HUES6 (cell line): ENCODE data around the gene CPT1B.

Experiments
- H3K27ac ChIP-seq: 2 replicates; pipeline ENCODE4 v1.7.0; 2013; ENCODE audit warnings: low read depth, mild to moderate bottlenecking, low read length, inconsistent platforms
- H3K27me3 ChIP-seq: 2 replicates; pipeline ENCODE4 v1.6.1; 2013; ENCODE audit warnings: low read length; ENCODE audit not compliant: control insufficient read depth, insufficient read depth
- H3K36me3 ChIP-seq: 2 replicates; pipeline ENCODE4 v1.6.1; 2013; ENCODE audit warnings: low read length; ENCODE audit not compliant: control insufficient read depth, insufficient read depth
- H3K4me1 ChIP-seq: 2 replicates; pipeline ENCODE4 v1.6.1; 2013; ENCODE audit warnings: low read length; ENCODE audit not compliant: control insufficient read depth, insufficient read depth
- H3K4me3 ChIP-seq: 2 replicates; pipeline ENCODE4 v1.5.1; 2013; ENCODE audit warnings: low read depth, low read length
- H3K9ac ChIP-seq: one replicate; pipeline ENCODE4 v1.6.1; 2013; ENCODE audit warnings: mild to moderate bottlenecking, low read length
- H3K9me3 ChIP-seq: 2 replicates; pipeline ENCODE4 v1.6.1; 2013; ENCODE audit warnings: low read depth, low read length; ENCODE audit not compliant: control insufficient read depth, insufficient read depth

Gene CPT1B

GRCh38 chr22:50567721-50568252, 10.4 kb downstream of the CPT1B start:
- H3K27me3 ChIP-seq, result peaks cover 25% of the 10 kb centered on the region
- no peak overlapping the region for H3K9ac ChIP-seq
- no peaks in the 10 kb centered on the region for H3K4me1 ChIP-seq
- H3K27ac ChIP-seq, result no peak overlapping the region
- H3K9me3 ChIP-seq, result no peaks in the 10 kb centered on the region
- H3K4me3 ChIP-seq, result no peak overlapping the region
- peaks cover 51% of the 10 kb centered on the region for H3K36me3 ChIP-seq

GRCh38 chr22:50564289-50564688, 13.9 kb downstream of the CPT1B start:
- no peaks in the 10 kb centered on the region for H3K9me3 ChIP-seq
- no peaks in the 10 kb centered on the region for H3K4me1 ChIP-seq
- H3K27ac ChIP-seq, result no peak overlapping the region
- H3K4me3 ChIP-seq, result no peak overlapping the region
- peaks cover 17% of the 10 kb centered on the region for H3K36me3 ChIP-seq
- H3K27me3 ChIP-seq, result peaks cover 30% of the 10 kb centered on the region
- H3K9ac ChIP-seq, result no peak overlapping the region

- Histone ChIP-seq H3K36me3 (peaks cover 10% of the 10 kb centered on the region), H3K9ac (peak overlapping the region; percentile 1), H3K4me3 (peak overlapping the region; percentile 86), H3K27ac (no peak overlapping the region), H3K9me3 (no peaks in the 10 kb centered on the region), H3K4me1 (no peaks in the 10 kb centered on the region), H3K27me3 (peaks cover 33% of the 10 kb centered on the region)
Measured at GRCh38 chr22:50563413-50564160, 14.6 kb downstream of the CPT1B start.

GRCh38 chr22:50562523-50563412, 15.5 kb downstream of the CPT1B start, which contains the start of gene SYCE3:
TSS of gene SYCE3 (minus strand) at chr22:50562919. CDS start at chr22:50556405, 6,514 bp downstream.
- Histone ChIP-seq H3K9me3 (no peaks in the 10 kb centered on the region), H3K9ac (peak within 1 kb of the TSS; percentile 1), H3K4me3 (peak within 1 kb of the TSS; percentile 86), H3K27ac (no peak within 1 kb of the TSS), H3K27me3 (peaks cover 35% of the 10 kb centered on the region), H3K4me1 (no peaks in the 10 kb centered on the region), H3K36me3 (peaks cover 5% of the 10 kb centered on the region)

GRCh38 chr22:50561401-50562358, 16.5 kb downstream of the CPT1B start:
- no peaks in the 10 kb centered on the region for H3K36me3 ChIP-seq
- H3K27ac ChIP-seq, result no peak overlapping the region
- no peaks in the 10 kb centered on the region for H3K9me3 ChIP-seq

GRCh38 chr22:50560034-50560433, 18.2 kb downstream of the CPT1B start:
- Histone ChIP-seq H3K4me3 (no peak overlapping the region), H3K4me1 (no peaks in the 10 kb centered on the region), H3K36me3 (no peaks in the 10 kb centered on the region), H3K27ac (no peak overlapping the region), H3K27me3 (peaks cover 30% of the 10 kb centered on the region), H3K9me3 (no peaks in the 10 kb centered on the region), H3K9ac (no peak overlapping the region)

More at GRCh38 chr22:50561401-50562358, 16.5 kb downstream of the CPT1B start:
- H3K9ac ChIP-seq, result no peak overlapping the region
- no peaks in the 10 kb centered on the region for H3K4me1 ChIP-seq
- H3K4me3 ChIP-seq, result no peak overlapping the region
- H3K27me3 ChIP-seq, result peaks cover 35% of the 10 kb centered on the region

GRCh38 chr22:50556703-50557102, 21.5 kb downstream of the CPT1B start:
- Histone ChIP-seq H3K9me3 (no peaks in the 10 kb centered on the region), H3K27ac (no peak overlapping the region), H3K4me3 (no peak overlapping the region), H3K9ac (no peak overlapping the region), H3K27me3 (peaks cover 10% of the 10 kb centered on the region; the same call in 1 of the 2 replicates), H3K4me1 (no peaks in the 10 kb centered on the region), H3K36me3 (no peaks in the 10 kb centered on the region)

GRCh38 chr22:50553310-50553709, 24.9 kb downstream of the CPT1B start:
- Histone ChIP-seq H3K27me3 (no peaks in the 10 kb centered on the region), H3K9ac (no peak overlapping the region), H3K27ac (no peak overlapping the region), H3K36me3 (no peaks in the 10 kb centered on the region), H3K9me3 (no peaks in the 10 kb centered on the region), H3K4me1 (no peaks in the 10 kb centered on the region), H3K4me3 (no peak overlapping the region)

GRCh38 chr22:50551160-50551752, 27.0 kb downstream of the CPT1B start:
- no peaks in the 10 kb centered on the region for H3K9me3 ChIP-seq
- H3K9ac ChIP-seq, result no peak overlapping the region
- no peaks in the 10 kb centered on the region for H3K36me3 ChIP-seq
- no peaks in the 10 kb centered on the region for H3K4me1 ChIP-seq
- H3K4me3 ChIP-seq, result no peak overlapping the region
- no peak overlapping the region for H3K27ac ChIP-seq
- peaks cover 1% of the 10 kb centered on the region for H3K27me3 ChIP-seq

GRCh38 chr22:50550395-50550794, 27.8 kb downstream of the CPT1B start:
- no peak overlapping the region for H3K27ac ChIP-seq
- no peaks in the 10 kb centered on the region for H3K36me3 ChIP-seq
- H3K4me1 ChIP-seq, result no peaks in the 10 kb centered on the region
- H3K9ac ChIP-seq, result no peak overlapping the region
- peaks cover 10% of the 10 kb centered on the region for H3K27me3 ChIP-seq
- no peaks in the 10 kb centered on the region for H3K9me3 ChIP-seq
- H3K4me3 ChIP-seq, result no peak overlapping the region
